NT2/D1 (cell line): ENCODE measurements around the gene HDAC8.

Source experiments
- YY1 ChIP-seq: IDR thresholded peaks from 2 replicates; pipeline ENCODE4 v1.6.1; 2011; ENCODE audit not compliant: insufficient read length, insufficient read depth
- ZNF274 ChIP-seq: IDR thresholded peaks from 2 replicates; pipeline ENCODE4 v1.6.1; 2011; ENCODE audit warnings: mild to moderate bottlenecking, low read depth, low read length

- TF ChIP-seq YY1 (no peak), ZNF274 (no peak)
Observed at GRCh38 chrX:72621163-72621562, 48.5 kb upstream of the HDAC8 start.
